Lower lobe of right lung (tissue), 2 donors: ENCODE data around the gene UBE3B. TPM values are rescaled to one million over a fixed set of nuclear protein-coding genes. Genes with fewer than 3 reads are reported as not detected.

ENCODE experiments used
- ATAC-seq, 2 donors: fragments of 200-7000 bp; cut with Tn5 transposase; one replicate each; pipeline ENCODE4 v1.9.1; 2020 to 2022; ENCODE audit warnings: mild to moderate bottlenecking in 2 of 2, moderate library complexity in 2 of 2
- DNase-seq: peaks from one replicate; pipeline ENCODE4 v3.0.0-alpha.2; 2020
- H3K27ac ChIP-seq: fragments of 200-600 bp; one replicate; pipeline ENCODE4 v1.8.0; 2022
- H3K27me3 ChIP-seq: fragments of 200-600 bp; one replicate; pipeline ENCODE4 v1.8.0; 2022; ENCODE audit warnings: low read depth
- H3K36me3 ChIP-seq: fragments of 200-600 bp; one replicate; pipeline ENCODE4 v1.8.0; 2022; ENCODE audit warnings: mild to moderate bottlenecking
- H3K4me1 ChIP-seq: fragments of 200-600 bp; one replicate; pipeline ENCODE4 v1.8.0; 2022
- H3K4me3 ChIP-seq: fragments of 200-600 bp; one replicate; pipeline ENCODE4 v1.8.0; 2022; ENCODE audit warnings: mild to moderate bottlenecking
- H3K9me3 ChIP-seq: fragments of 200-600 bp; one replicate; pipeline ENCODE4 v1.8.0; 2022
- CTCF ChIP-seq: fragments of 200-600 bp; IDR thresholded peaks from one replicate; pipeline ENCODE4 v1.8.0; 2022; ENCODE audit warnings: antibody characterized with exemption, mild to moderate bottlenecking
- intact Hi-C: fragments of 100-400 bp; cut with DNase I; formaldehyde crosslinking; loops from one replicate; pipeline ENCODE4 v1.11.0; 2022
- total RNA-seq: library from RNA; stranded (reverse); fragmentation: NEBNext Ultra II Directional; extraction: Animal tissue kit (Norgen Biotek cat#: 25700); gene quantifications from one replicate; pipeline ENCODE4 v1.2.1, GENCODE V29; 2021
- donor health status: DM: no; HTN: yes; CAD: no; lungs with severe emphysema.

UBE3B gene
- total RNA-seq, 1 donor from 2014 or later: 40.1 TPM

DNA sequence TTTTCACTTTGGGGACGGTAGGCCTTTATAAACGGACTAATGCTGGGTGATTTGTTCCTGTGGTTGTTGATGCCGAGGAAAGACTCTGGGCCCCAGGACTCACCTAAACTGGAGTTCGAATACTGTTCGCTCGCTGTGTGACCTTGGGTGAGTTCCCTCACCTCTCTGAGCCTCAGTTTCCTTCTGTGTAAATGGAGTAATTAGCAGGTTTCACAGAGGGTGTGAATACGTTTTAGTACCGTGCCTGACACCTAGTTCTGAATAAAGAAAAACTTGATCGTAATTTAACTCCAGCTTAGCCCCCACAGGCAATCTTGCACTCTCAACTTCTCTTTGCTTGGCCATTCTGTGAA is 505 bp downstream of the UBE3B start:
- peak overlapping the region; percentile 99 for H3K4me3 ChIP-seq
- ATAC-seq (no peak), DNase-seq (no peak)
- peak overlapping the region; percentile 100 for H3K27ac ChIP-seq
- no peaks in the 10 kb centered on the region for H3K9me3 ChIP-seq
- no peaks in the 10 kb centered on the region for H3K27me3 ChIP-seq
- H3K4me1 ChIP-seq: peaks cover 41% of the 10 kb centered on the region
- no peak for TF ChIP-seq CTCF
- intact Hi-C loops: no loop called here
- peaks cover 12% of the 10 kb centered on the region for H3K36me3 ChIP-seq

- intact Hi-C loops: no loop called here
- no peaks in the 10 kb centered on the region for H3K9me3 ChIP-seq
- H3K27ac ChIP-seq: no peak overlapping the region
- no peak overlapping the region for H3K4me3 ChIP-seq
- no peaks in the 10 kb centered on the region for H3K27me3 ChIP-seq
- H3K4me1 ChIP-seq: peaks cover 29% of the 10 kb centered on the region
- no peak for DNase-seq
- no peak for TF ChIP-seq CTCF
- peaks cover 21% of the 10 kb centered on the region for H3K36me3 ChIP-seq
- no peak for ATAC-seq
Observed at GRCh38 chr12:109479761-109480160, 2.3 kb downstream of the UBE3B start.

- no peaks in the 10 kb centered on the region for H3K9me3 ChIP-seq
- intact Hi-C loops: no loop called here
- no peak for TF ChIP-seq CTCF
- peaks cover 27% of the 10 kb centered on the region for H3K36me3 ChIP-seq
- no peak overlapping the region for H3K4me3 ChIP-seq
- no peak overlapping the region for H3K27ac ChIP-seq
- H3K4me1 ChIP-seq: peaks cover 24% of the 10 kb centered on the region
- DNase-seq: no peak
- no peaks in the 10 kb centered on the region for H3K27me3 ChIP-seq
- ATAC-seq: no peak
Observed at GRCh38 chr12:109480356-109480755, 2.9 kb downstream of the UBE3B start.

DNA sequence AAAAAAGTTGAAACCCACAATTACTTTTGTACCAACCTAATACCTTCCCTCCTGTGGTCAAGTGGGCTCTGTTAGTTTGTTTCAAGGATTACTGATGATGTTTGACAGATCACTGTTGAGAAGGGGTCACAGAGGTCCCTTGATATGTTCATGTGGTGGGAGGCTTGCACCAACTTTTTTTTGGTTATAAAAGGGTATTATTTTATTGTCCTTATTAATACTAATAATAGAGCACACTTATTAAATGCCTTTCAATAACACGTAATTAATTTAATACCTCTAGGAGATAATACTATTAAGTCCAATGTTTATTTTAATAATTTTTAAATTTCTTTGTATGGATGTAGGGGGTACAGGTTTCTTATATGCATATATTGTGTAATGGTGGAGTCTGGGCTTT is 4.4 kb downstream of the UBE3B start:
- Histone ChIP-seq H3K4me3 (no peak overlapping the region), H3K9me3 (no peaks in the 10 kb centered on the region), H3K27me3 (no peaks in the 10 kb centered on the region), H3K27ac (no peak overlapping the region), H3K36me3 (peaks cover 42% of the 10 kb centered on the region), H3K4me1 (peaks cover 12% of the 10 kb centered on the region)
- no peak for DNase-seq
- ATAC-seq: no peak
- TF ChIP-seq CTCF: no peak
- intact Hi-C loops: no loop called here

- intact Hi-C loops: no loop called here
- Histone ChIP-seq H3K36me3 (peaks cover 48% of the 10 kb centered on the region), H3K4me1 (peaks cover 12% of the 10 kb centered on the region), H3K27ac (no peak overlapping the region), H3K27me3 (no peaks in the 10 kb centered on the region), H3K9me3 (no peaks in the 10 kb centered on the region), H3K4me3 (no peak overlapping the region)
- no peak for TF ChIP-seq CTCF
- DNase-seq: no peak
- no peak for ATAC-seq
Observed at GRCh38 chr12:109482491-109482890, 5.1 kb downstream of the UBE3B start.

DNA sequence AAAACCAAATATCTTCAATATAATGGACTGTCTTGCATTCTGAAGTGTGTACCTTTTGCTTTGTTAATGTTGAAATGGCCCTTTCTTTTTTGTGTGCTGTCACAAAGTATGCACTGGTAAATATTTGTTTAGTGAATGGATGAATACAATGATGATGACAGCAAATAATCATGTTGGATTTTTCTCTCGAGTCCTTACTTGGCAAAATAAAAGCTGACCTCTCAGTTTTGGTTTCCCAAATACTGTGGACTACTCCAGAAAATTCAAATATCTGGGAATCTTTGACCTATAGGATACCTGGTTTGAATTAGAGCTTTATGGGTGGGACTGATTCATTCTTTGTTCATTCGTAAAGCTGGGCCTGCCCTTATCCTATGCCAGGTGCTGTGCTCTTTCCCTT is 5.5 kb downstream of the UBE3B start:
- no peak for TF ChIP-seq CTCF
- Histone ChIP-seq H3K27ac (no peak overlapping the region), H3K9me3 (no peaks in the 10 kb centered on the region), H3K4me3 (no peak overlapping the region), H3K36me3 (peaks cover 52% of the 10 kb centered on the region), H3K4me1 (peaks cover 11% of the 10 kb centered on the region), H3K27me3 (no peaks in the 10 kb centered on the region)
- DNase-seq (no peak), ATAC-seq (no peak)
- intact Hi-C loops: no loop called here
